Mesothelial cell of epicardium (in vitro differentiated cells): ENCODE measurements around the gene HDGFL2. TPM values are rescaled to one million over a fixed set of nuclear protein-coding genes. Genes with fewer than 3 reads are reported as not detected.

Experiments
- DNase-seq, 2 experiments: peaks; one replicate each; pipeline ENCODE4 v3.0.0; 2021; ENCODE audit warnings: low spot score in 2 of 2; ENCODE audit not compliant: unreplicated experiment in 2 of 2
- H3K27ac Mint-ChIP-seq: 2 replicates; pipeline ENCODE4 v1.8.0; 2021; ENCODE audit warnings: mixed read lengths
- H3K27me3 Mint-ChIP-seq: 2 replicates; pipeline ENCODE4 v1.8.0; 2021; ENCODE audit warnings: low read depth, mixed read lengths
- H3K36me3 Mint-ChIP-seq: 2 replicates; pipeline ENCODE4 v1.8.0; 2021; ENCODE audit warnings: mixed read lengths
- H3K4me1 Mint-ChIP-seq: 2 replicates; pipeline ENCODE4 v1.8.0; 2021; ENCODE audit warnings: mixed read lengths
- H3K4me3 Mint-ChIP-seq: 2 replicates; pipeline ENCODE4 v1.8.0; 2021; ENCODE audit warnings: mild to moderate bottlenecking, moderate library complexity, mixed read lengths
- H3K9me3 Mint-ChIP-seq: 2 replicates; pipeline ENCODE4 v1.8.0; 2021; ENCODE audit warnings: mixed read lengths
- total RNA-seq: library from RNA; stranded (reverse); gene quantifications from 3 replicates; pipeline ENCODE4 v1.2.1, GENCODE V29; 2021
- TF ChIP-seq, protein P1 (sequence below): fragments of 200-600 bp; sonication (generic); IDR thresholded peaks from one replicate; pipeline ENCODE4 v1.5.0; 2021; ENCODE audit warnings: antibody characterized with exemption; ENCODE audit not compliant: unreplicated experiment

HDGFL2 gene
- total RNA-seq, 1 donor from 2014 or later = 91.3 TPM

DNA sequence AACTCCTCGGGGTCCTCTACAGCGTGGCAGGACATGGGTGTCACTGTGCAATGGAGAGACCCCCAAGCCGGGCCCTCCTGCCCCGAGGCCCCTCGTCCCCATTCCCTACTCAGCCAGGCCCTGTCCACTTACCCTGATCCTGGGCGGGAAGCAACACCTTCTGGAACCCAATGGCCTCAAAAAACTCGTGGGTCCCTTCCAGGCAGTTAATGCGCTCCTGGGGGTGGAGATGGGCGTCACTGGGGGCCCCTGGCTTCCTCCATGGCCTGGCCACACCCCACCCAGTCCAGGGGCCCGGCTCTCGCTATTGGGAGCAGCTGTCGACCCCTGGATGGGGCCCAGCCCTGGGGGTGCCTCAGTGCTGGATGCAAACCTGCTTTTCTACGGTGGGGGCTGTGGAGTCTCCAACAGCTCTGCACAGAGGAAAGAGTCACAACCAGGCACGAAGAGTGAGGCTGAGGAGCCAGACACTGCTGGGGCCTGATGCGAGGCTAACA is 25.3 kb upstream of the HDGFL2 start:
- H3K9me3 Mint-ChIP-seq = no peaks in the 10 kb centered on the region
- H3K4me3 Mint-ChIP-seq = no peak overlapping the region
- no peaks in the 10 kb centered on the region for H3K27me3 Mint-ChIP-seq
- no peak for DNase-seq
- no peak overlapping the region for H3K27ac Mint-ChIP-seq
- TF ChIP-seq, protein P1, sequence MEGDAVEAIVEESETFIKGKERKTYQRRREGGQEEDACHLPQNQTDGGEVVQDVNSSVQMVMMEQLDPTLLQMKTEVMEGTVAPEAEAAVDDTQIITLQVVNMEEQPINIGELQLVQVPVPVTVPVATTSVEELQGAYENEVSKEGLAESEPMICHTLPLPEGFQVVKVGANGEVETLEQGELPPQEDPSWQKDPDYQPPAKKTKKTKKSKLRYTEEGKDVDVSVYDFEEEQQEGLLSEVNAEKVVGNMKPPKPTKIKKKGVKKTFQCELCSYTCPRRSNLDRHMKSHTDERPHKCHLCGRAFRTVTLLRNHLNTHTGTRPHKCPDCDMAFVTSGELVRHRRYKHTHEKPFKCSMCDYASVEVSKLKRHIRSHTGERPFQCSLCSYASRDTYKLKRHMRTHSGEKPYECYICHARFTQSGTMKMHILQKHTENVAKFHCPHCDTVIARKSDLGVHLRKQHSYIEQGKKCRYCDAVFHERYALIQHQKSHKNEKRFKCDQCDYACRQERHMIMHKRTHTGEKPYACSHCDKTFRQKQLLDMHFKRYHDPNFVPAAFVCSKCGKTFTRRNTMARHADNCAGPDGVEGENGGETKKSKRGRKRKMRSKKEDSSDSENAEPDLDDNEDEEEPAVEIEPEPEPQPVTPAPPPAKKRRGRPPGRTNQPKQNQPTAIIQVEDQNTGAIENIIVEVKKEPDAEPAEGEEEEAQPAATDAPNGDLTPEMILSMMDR = no peak
- no peaks in the 10 kb centered on the region for H3K4me1 Mint-ChIP-seq
- peaks cover 10% of the 10 kb centered on the region for H3K36me3 Mint-ChIP-seq

DNA sequence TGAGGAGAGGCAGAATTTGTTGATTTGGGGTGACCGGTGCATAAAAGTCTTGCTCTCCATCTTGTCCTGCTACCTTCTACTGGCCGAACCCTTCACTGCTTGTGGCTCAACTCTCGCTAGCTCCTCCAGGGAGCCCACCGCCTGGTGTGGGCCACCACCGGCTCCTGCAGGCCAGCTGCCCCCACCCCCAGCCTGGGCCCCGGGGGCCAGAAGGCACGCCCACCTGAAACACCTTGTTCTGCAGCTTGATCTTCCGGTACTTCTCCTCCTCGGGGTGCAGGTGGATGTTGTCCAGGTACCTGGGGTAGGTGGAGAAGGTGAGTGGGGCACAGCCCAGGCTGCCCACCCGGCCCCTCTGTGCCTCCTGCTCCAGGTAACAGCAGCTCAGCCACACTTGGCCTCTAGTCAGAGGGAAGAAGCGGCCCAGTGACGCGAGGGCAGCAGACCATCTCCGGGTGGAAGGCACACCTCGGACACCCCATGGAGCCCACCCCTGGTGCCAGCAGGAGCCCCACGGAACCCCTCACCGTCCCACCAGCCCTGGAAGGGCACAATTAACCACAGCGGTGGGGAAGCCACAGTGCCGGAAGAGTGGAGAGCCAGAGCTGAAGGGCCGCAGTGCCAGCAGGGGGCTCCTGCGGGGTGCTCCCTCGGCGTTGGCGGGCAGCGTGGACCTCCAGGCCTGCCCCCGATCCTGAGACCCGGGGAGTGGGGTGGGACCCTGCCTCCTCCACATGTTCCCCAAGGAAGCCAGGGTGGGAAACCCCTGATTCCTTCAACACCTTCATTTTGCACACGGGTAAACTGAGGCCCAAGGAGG is 24.6 kb upstream of the HDGFL2 start:
- peaks cover 10% of the 10 kb centered on the region for H3K36me3 Mint-ChIP-seq
- DNase-seq = no peak
- H3K27ac Mint-ChIP-seq = no peak overlapping the region

DNA sequence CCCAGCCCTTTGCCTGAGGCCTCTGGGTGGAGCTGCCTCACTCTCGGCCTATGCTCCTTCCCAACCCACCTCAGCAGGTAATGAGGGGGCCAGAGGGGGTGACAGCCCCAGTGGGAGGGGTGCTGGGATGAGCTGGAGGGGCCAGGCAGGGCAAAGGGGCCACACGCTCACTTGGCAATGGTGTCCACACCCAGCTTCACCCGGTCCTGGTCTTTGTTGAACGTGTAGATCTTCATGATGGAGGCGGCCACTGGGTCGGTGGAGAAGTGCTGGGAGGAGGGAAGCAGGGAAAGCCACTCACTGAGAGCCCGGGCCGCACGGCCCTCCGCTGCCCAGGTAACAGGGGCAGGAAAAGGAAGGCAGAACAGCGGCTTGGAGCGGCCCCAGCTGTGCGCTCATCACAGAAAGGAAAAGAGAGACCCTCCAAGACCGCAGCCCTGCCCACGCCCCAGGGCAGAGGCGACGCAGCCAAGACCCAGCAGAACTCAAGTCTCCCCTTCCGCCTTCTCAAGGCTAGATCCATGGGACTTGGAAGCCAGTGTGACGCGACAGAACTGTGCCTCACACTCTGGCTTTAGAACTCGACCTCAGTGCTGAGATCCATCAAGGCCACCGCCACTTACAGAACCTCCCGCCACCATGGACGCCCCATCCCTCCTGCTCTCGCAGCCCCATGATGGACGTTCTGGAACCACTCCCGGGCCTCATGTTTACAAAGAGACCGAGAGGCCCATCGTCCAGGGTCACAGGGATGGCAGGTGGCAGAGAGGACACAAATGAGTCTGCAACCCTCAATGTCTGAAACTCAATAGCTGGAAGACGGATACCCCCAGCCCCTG is 23.7 kb upstream of the HDGFL2 start:
- TF ChIP-seq, protein P1 = no peak
- Mint-ChIP-seq H3K27ac (no peak overlapping the region), H3K36me3 (peaks cover 10% of the 10 kb centered on the region), H3K4me1 (no peaks in the 10 kb centered on the region), H3K27me3 (no peaks in the 10 kb centered on the region), H3K9me3 (no peaks in the 10 kb centered on the region), H3K4me3 (no peak overlapping the region)
- no peak for DNase-seq

More for the DNA sequence above, 24.6 kb upstream of the HDGFL2 start:
- no peak overlapping the region for H3K4me3 Mint-ChIP-seq
- TF ChIP-seq, protein P1 = no peak
- no peaks in the 10 kb centered on the region for H3K4me1 Mint-ChIP-seq
- no peaks in the 10 kb centered on the region for H3K27me3 Mint-ChIP-seq
- H3K9me3 Mint-ChIP-seq = no peaks in the 10 kb centered on the region

DNA sequence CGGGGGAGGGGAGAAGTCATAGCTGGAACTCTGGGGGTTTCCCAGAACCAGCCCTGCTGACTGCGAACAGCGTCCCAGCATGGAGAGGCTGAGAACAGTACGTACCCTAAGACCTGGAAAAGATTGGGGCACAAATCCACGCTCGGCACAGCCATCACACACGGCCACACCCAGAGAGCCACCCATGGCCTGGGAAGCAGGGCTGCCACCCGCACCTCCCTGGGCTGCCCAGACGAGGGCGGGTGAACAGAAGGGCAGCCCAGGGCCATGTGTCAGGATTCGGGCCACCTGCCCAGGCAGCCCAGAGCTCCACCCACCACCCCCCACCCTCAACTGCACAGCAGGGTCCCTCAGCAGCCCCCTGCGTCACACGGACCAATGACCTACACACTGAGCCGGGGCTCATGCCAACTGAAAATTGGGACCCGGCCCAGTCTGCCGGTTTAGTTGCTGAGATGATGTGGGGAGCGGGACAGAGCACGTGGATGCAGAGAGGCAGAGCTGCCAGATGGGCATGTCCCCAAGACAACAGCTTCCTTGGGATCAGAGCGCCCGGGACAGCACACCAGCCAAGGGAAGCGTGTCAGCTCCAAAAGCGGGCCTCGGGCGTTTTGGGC is 23.0 kb upstream of the HDGFL2 start:
- TF ChIP-seq, protein P1 = no peak
- Mint-ChIP-seq H3K4me3 (no peak overlapping the region), H3K9me3 (no peaks in the 10 kb centered on the region), H3K4me1 (no peaks in the 10 kb centered on the region), H3K36me3 (peaks cover 10% of the 10 kb centered on the region), H3K27ac (no peak overlapping the region), H3K27me3 (no peaks in the 10 kb centered on the region)
- no peak for DNase-seq

DNA sequence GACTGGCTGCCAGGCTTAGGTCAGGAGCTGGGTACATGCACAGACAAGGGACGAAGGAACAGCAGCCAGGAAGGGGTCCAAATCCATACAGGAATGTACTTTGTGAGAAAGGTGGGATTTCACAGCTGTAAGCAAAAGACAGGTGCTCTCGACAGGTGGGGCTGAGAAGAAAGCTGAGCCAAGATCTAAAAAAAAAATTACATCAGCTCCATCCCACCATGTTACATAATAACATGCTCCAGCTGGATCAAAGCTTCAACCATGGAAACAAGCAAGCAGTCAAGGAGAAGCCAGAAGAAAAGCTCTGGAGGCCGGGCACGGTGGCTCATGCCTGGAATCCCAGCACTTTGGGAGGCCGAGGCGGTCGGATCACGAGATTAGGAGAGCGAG is 22.5 kb upstream of the HDGFL2 start:
- H3K9me3 Mint-ChIP-seq = no peaks in the 10 kb centered on the region
- DNase-seq = no peak
- H3K36me3 Mint-ChIP-seq = peaks cover 10% of the 10 kb centered on the region
- no peaks in the 10 kb centered on the region for H3K27me3 Mint-ChIP-seq
- TF ChIP-seq, protein P1 = no peak
- H3K4me3 Mint-ChIP-seq = no peak overlapping the region
- H3K27ac Mint-ChIP-seq = no peak overlapping the region
- H3K4me1 Mint-ChIP-seq = peaks cover under 1% of the 10 kb centered on the region
